Measurements from ENCODE around the gene KSR2.
"Not testable (repeated sequence)": the region's sequence is repeated elsewhere in the genome, so short reads cannot be mapped to it uniquely, and the experiment has no call there.

KSR2 gene

GRCh38 chr12:117921929-117922777 is 46.6 kb downstream of the KSR2 start:
- no peak overlapping the region for H3K27ac Mint-ChIP-seq
- ATAC-seq (no peak), DNase-seq (no peak)
- peaks cover 13% of the 10 kb centered on the region for H3K27me3 Mint-ChIP-seq
- no peak overlapping the region for H3K4me3 Mint-ChIP-seq
- no peaks in the 10 kb centered on the region for H3K36me3 Mint-ChIP-seq (ENCODE audit: low read depth)
- no peaks in the 10 kb centered on the region for H3K4me1 Mint-ChIP-seq
- H3K9me3 Mint-ChIP-seq: no peaks in the 10 kb centered on the region

- Mint-ChIP-seq H3K27ac (no peak overlapping the region), H3K36me3 (ENCODE audit: low read depth) (no peaks in the 10 kb centered on the region), H3K4me1 (no peaks in the 10 kb centered on the region), H3K27me3 (peaks cover 13% of the 10 kb centered on the region), H3K4me3 (no peak overlapping the region), H3K9me3 (no peaks in the 10 kb centered on the region)
- no peak for DNase-seq
- no peak for ATAC-seq
Measured at GRCh38 chr12:117919479-117919878, 49.3 kb downstream of the KSR2 start.

- Mint-ChIP-seq H3K4me3 (no peak overlapping the region), H3K9me3 (peaks cover 16% of the 10 kb centered on the region)
- no peak for ATAC-seq
Measured at GRCh38 chr12:117914686-117915085, 54.1 kb downstream of the KSR2 start.

GRCh38 chr12:117912756-117913155 is 56.0 kb downstream of the KSR2 start:
- H3K4me1 Mint-ChIP-seq: no peaks in the 10 kb centered on the region
- no peak for ATAC-seq
- no peak for DNase-seq
- H3K27me3 Mint-ChIP-seq: peaks cover 3% of the 10 kb centered on the region
- H3K4me3 Mint-ChIP-seq: no peak overlapping the region
- no peak overlapping the region for H3K27ac Mint-ChIP-seq
- H3K9me3 Mint-ChIP-seq: peaks cover 16% of the 10 kb centered on the region
- no peaks in the 10 kb centered on the region for H3K36me3 Mint-ChIP-seq (ENCODE audit: low read depth)

More at GRCh38 chr12:117914686-117915085, 54.1 kb downstream of the KSR2 start:
- Mint-ChIP-seq H3K27ac (no peak overlapping the region), H3K4me1 (no peaks in the 10 kb centered on the region), H3K27me3 (peaks cover 5% of the 10 kb centered on the region), H3K36me3 (ENCODE audit: low read depth) (no peaks in the 10 kb centered on the region)
- no peak for DNase-seq

GRCh38 chr12:117908411-117908810 is 60.4 kb downstream of the KSR2 start:
- H3K4me3 Mint-ChIP-seq: no peak overlapping the region
- DNase-seq: no peak
- peaks cover 15% of the 10 kb centered on the region for H3K9me3 Mint-ChIP-seq
- no peak for ATAC-seq
- H3K27me3 Mint-ChIP-seq: no peaks in the 10 kb centered on the region
- no peaks in the 10 kb centered on the region for H3K4me1 Mint-ChIP-seq
- no peak overlapping the region for H3K27ac Mint-ChIP-seq
- H3K36me3 Mint-ChIP-seq (ENCODE audit: low read depth): no peaks in the 10 kb centered on the region

- Mint-ChIP-seq H3K4me3 (no peak overlapping the region), H3K4me1 (no peaks in the 10 kb centered on the region), H3K27me3 (no peaks in the 10 kb centered on the region), H3K9me3 (peaks cover 12% of the 10 kb centered on the region), H3K36me3 (ENCODE audit: low read depth) (no peaks in the 10 kb centered on the region), H3K27ac (no peak overlapping the region)
- ATAC-seq (no peak), DNase-seq (no peak)
Measured at GRCh38 chr12:117907108-117907689, 61.6 kb downstream of the KSR2 start.

GRCh38 chr12:117904051-117904450 is 64.7 kb downstream of the KSR2 start:
- Mint-ChIP-seq H3K4me3 (no peak overlapping the region), H3K36me3 (ENCODE audit: low read depth) (no peaks in the 10 kb centered on the region), H3K9me3 (no peaks in the 10 kb centered on the region), H3K4me1 (no peaks in the 10 kb centered on the region), H3K27ac (no peak overlapping the region), H3K27me3 (no peaks in the 10 kb centered on the region)
- ATAC-seq: no peak
- DNase-seq: no peak

- Mint-ChIP-seq H3K4me1 (no peaks in the 10 kb centered on the region), H3K4me3 (no peak overlapping the region), H3K27me3 (peaks cover 2% of the 10 kb centered on the region)
Measured at GRCh38 chr12:117903110-117903840, 65.5 kb downstream of the KSR2 start.

GRCh38 chr12:117901631-117902030 is 67.2 kb downstream of the KSR2 start:
- Mint-ChIP-seq H3K27me3 (peaks cover 6% of the 10 kb centered on the region), H3K4me3 (no peak overlapping the region), H3K9me3 (peaks cover 6% of the 10 kb centered on the region), H3K36me3 (ENCODE audit: low read depth) (peaks cover 2% of the 10 kb centered on the region), H3K27ac (no peak overlapping the region), H3K4me1 (no peaks in the 10 kb centered on the region)
- DNase-seq (no peak), ATAC-seq (no peak)

More at GRCh38 chr12:117903110-117903840, 65.5 kb downstream of the KSR2 start:
- Mint-ChIP-seq H3K9me3 (peaks cover 6% of the 10 kb centered on the region), H3K27ac (no peak overlapping the region), H3K36me3 (ENCODE audit: low read depth) (no peaks in the 10 kb centered on the region)
- ATAC-seq (no peak), DNase-seq (no peak)

GRCh38 chr12:117900561-117900960 is 68.2 kb downstream of the KSR2 start:
- H3K36me3 Mint-ChIP-seq (ENCODE audit: low read depth): peaks cover 3% of the 10 kb centered on the region
- H3K4me3 Mint-ChIP-seq: no peak overlapping the region
- no peaks in the 10 kb centered on the region for H3K4me1 Mint-ChIP-seq
- ATAC-seq: no peak
- peaks cover 6% of the 10 kb centered on the region for H3K9me3 Mint-ChIP-seq
- DNase-seq: no peak
- peaks cover 6% of the 10 kb centered on the region for H3K27me3 Mint-ChIP-seq
- H3K27ac Mint-ChIP-seq: no peak overlapping the region

GRCh38 chr12:117897372-117898161 is 71.2 kb downstream of the KSR2 start:
- peaks cover 6% of the 10 kb centered on the region for H3K9me3 Mint-ChIP-seq
- no peaks in the 10 kb centered on the region for H3K4me1 Mint-ChIP-seq
- H3K27me3 Mint-ChIP-seq: peaks cover 8% of the 10 kb centered on the region
- no peak overlapping the region for H3K4me3 Mint-ChIP-seq
- no peak for ATAC-seq
- peaks cover 3% of the 10 kb centered on the region for H3K36me3 Mint-ChIP-seq (ENCODE audit: low read depth)
- no peak overlapping the region for H3K27ac Mint-ChIP-seq
- DNase-seq: no peak

GRCh38 chr12:117896009-117896408 is 72.8 kb downstream of the KSR2 start:
- Mint-ChIP-seq H3K36me3 (ENCODE audit: low read depth) (peaks cover 3% of the 10 kb centered on the region), H3K4me1 (no peaks in the 10 kb centered on the region), H3K27ac (no peak overlapping the region), H3K4me3 (no peak overlapping the region), H3K27me3 (peaks cover 8% of the 10 kb centered on the region), H3K9me3 (peaks cover 6% of the 10 kb centered on the region)
- DNase-seq (no peak), ATAC-seq (no peak)

GRCh38 chr12:117892441-117892840 is 76.3 kb downstream of the KSR2 start:
- Mint-ChIP-seq H3K4me3 (no peak overlapping the region), H3K27me3 (peaks cover 5% of the 10 kb centered on the region), H3K4me1 (no peaks in the 10 kb centered on the region), H3K36me3 (ENCODE audit: low read depth) (peaks cover 3% of the 10 kb centered on the region), H3K27ac (no peak overlapping the region), H3K9me3 (no peaks in the 10 kb centered on the region)
- DNase-seq (no peak), ATAC-seq (no peak)

- H3K4me1 Mint-ChIP-seq; H3K27me3 Mint-ChIP-seq; H3K4me3 Mint-ChIP-seq; ATAC-seq; DNase-seq; H3K36me3 Mint-ChIP-seq (ENCODE audit: low read depth); H3K9me3 Mint-ChIP-seq; H3K27ac Mint-ChIP-seq: not testable (repeated sequence)
Measured at GRCh38 chr12:117891265-117891664, 77.5 kb downstream of the KSR2 start.
